ENCODE measurements around the gene UNKL.
A peak's percentile ranks its signal among the peaks of the same experiment; 100 is the strongest.

UNKL gene

DNA sequence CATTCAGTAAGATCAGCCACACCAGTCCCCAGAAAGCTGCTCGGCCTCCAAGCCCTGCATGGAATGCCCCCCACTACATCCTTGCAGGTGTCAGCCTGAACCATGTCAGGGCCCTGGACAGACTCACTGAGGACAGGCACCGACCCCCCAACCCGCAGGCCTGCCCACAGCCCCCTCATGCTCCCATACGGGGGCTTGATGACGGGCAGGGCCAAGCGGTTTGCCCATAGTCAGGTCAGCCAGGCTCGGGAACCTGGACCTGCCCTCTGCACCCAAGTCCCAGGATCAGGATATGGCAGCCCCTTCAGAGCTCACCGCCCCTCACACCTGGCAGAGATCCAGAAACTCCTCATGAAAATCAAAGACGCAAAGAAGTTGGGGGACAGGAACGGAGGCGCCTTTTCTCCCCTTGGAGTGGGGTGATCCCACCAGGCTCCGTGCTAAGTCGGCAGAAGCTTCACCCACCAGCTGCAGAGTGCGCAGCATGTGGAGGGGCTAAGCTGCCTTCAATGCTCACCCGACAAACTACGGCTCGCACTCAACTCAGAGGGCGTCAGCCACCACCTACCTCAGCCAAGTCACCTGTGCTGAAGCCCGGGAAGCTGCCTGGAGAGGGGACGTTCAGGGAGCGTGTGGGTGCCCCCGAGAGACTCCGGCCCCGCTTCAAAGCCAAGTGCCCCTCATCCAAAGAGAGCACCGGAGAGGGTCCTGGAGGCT lies 36.3 kb downstream of the UNKL start:
- Histone ChIP-seq H3K4me3 (replicated peaks; ENCODE audit: low read depth, low read length) (peak overlapping the region; percentile 77), H3K27me3 (replicated peaks; ENCODE audit: control insufficient read depth, insufficient read depth, low read length) (no peaks in the 10 kb centered on the region), H3K36me3 (ENCODE audit: control insufficient read depth, insufficient read depth, low read length) (no peaks in the 10 kb centered on the region; the same call in none of the 2 replicates)
- TF ChIP-seq, protein P1, sequence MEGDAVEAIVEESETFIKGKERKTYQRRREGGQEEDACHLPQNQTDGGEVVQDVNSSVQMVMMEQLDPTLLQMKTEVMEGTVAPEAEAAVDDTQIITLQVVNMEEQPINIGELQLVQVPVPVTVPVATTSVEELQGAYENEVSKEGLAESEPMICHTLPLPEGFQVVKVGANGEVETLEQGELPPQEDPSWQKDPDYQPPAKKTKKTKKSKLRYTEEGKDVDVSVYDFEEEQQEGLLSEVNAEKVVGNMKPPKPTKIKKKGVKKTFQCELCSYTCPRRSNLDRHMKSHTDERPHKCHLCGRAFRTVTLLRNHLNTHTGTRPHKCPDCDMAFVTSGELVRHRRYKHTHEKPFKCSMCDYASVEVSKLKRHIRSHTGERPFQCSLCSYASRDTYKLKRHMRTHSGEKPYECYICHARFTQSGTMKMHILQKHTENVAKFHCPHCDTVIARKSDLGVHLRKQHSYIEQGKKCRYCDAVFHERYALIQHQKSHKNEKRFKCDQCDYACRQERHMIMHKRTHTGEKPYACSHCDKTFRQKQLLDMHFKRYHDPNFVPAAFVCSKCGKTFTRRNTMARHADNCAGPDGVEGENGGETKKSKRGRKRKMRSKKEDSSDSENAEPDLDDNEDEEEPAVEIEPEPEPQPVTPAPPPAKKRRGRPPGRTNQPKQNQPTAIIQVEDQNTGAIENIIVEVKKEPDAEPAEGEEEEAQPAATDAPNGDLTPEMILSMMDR (IDR thresholded peaks at IDR 0.05; ENCODE audit: insufficient read depth, low read length, poor library complexity, severe bottlenecking): no peak
- DNase-seq (ENCODE audit: extremely low read depth, insufficient read length): no peak

- Histone ChIP-seq H3K27me3 (replicated peaks; ENCODE audit: control insufficient read depth, insufficient read depth, low read length) (no peaks in the 10 kb centered on the region), H3K36me3 (ENCODE audit: control insufficient read depth, insufficient read depth, low read length) (no peaks in the 10 kb centered on the region; the same call in none of the 2 replicates), H3K4me3 (replicated peaks; ENCODE audit: low read depth, low read length) (no peak overlapping the region)
- TF ChIP-seq, protein P1 (IDR thresholded peaks at IDR 0.05; ENCODE audit: insufficient read depth, low read length, poor library complexity, severe bottlenecking): no peak
- DNase-seq (ENCODE audit: extremely low read depth, insufficient read length): no peak
Measured at GRCh38 chr16:1377406-1378010, 37.0 kb downstream of the UNKL start.

- DNase-seq (ENCODE audit: extremely low read depth, insufficient read length): no peak
- TF ChIP-seq, protein P1 (IDR thresholded peaks at IDR 0.05; ENCODE audit: insufficient read depth, low read length, poor library complexity, severe bottlenecking): no peak
- Histone ChIP-seq H3K4me3 (replicated peaks; ENCODE audit: low read depth, low read length) (no peak overlapping the region), H3K27me3 (replicated peaks; ENCODE audit: control insufficient read depth, insufficient read depth, low read length) (no peaks in the 10 kb centered on the region), H3K36me3 (ENCODE audit: control insufficient read depth, insufficient read depth, low read length) (no peaks in the 10 kb centered on the region; the same call in none of the 2 replicates)
Measured at GRCh38 chr16:1375741-1376410, 38.6 kb downstream of the UNKL start.

- Histone ChIP-seq H3K36me3 (ENCODE audit: control insufficient read depth, insufficient read depth, low read length) (no peaks in the 10 kb centered on the region; the same call in none of the 2 replicates), H3K27me3 (replicated peaks; ENCODE audit: control insufficient read depth, insufficient read depth, low read length) (no peaks in the 10 kb centered on the region), H3K4me3 (replicated peaks; ENCODE audit: low read depth, low read length) (no peak overlapping the region)
- TF ChIP-seq, protein P1 (IDR thresholded peaks at IDR 0.05; ENCODE audit: insufficient read depth, low read length, poor library complexity, severe bottlenecking): no peak
- DNase-seq (ENCODE audit: extremely low read depth, insufficient read length): no peak
Measured at GRCh38 chr16:1375298-1375640, 39.2 kb downstream of the UNKL start.

- DNase-seq (ENCODE audit: extremely low read depth, insufficient read length): no peak
- Histone ChIP-seq H3K4me3 (replicated peaks; ENCODE audit: low read depth, low read length) (no peak overlapping the region), H3K36me3 (ENCODE audit: control insufficient read depth, insufficient read depth, low read length) (peaks cover 4% of the 10 kb centered on the region), H3K27me3 (replicated peaks; ENCODE audit: control insufficient read depth, insufficient read depth, low read length) (no peaks in the 10 kb centered on the region)
- TF ChIP-seq, protein P1 (IDR thresholded peaks at IDR 0.05; ENCODE audit: insufficient read depth, low read length, poor library complexity, severe bottlenecking): no peak
Measured at GRCh38 chr16:1374418-1375297, 39.8 kb downstream of the UNKL start.

Measured in GM06990 (cell line).